Nephron progenitor cell (in vitro differentiated cells): ENCODE measurements around the gene LINC01488.
A peak's percentile ranks its signal among the peaks of the same experiment; 100 is the strongest.

Source experiments
- DNase-seq: peaks from one replicate; pipeline ENCODE4 v3.0.0; 2021
- H3K27ac Mint-ChIP-seq: 2 replicates; pipeline ENCODE4 v1.8.0; 2021; ENCODE audit warnings: mild to moderate bottlenecking, moderate library complexity, mixed read lengths
- H3K27me3 Mint-ChIP-seq: 2 replicates; pipeline ENCODE4 v1.8.0; 2021; ENCODE audit warnings: mild to moderate bottlenecking, low read depth, mixed read lengths; ENCODE audit not compliant: poor library complexity
- H3K36me3 Mint-ChIP-seq: 2 replicates; pipeline ENCODE4 v1.8.0; 2021; ENCODE audit warnings: low read depth, mixed read lengths
- H3K4me1 Mint-ChIP-seq: 2 replicates; pipeline ENCODE4 v1.8.0; 2021; ENCODE audit warnings: mixed read lengths
- H3K4me3 Mint-ChIP-seq: 2 replicates; pipeline ENCODE4 v1.8.0; 2021; ENCODE audit warnings: mild to moderate bottlenecking, moderate library complexity, mixed read lengths
- H3K9me3 Mint-ChIP-seq: 2 replicates; pipeline ENCODE4 v1.8.0; 2021; ENCODE audit warnings: mild to moderate bottlenecking, moderate library complexity, mixed read lengths
- TF ChIP-seq, protein P1 (sequence below): fragments of 200-600 bp; sonication (generic); IDR thresholded peaks from 2 replicates; pipeline ENCODE4 v1.5.0; 2021; ENCODE audit warnings: antibody characterized with exemption

Gene LINC01488

DNA sequence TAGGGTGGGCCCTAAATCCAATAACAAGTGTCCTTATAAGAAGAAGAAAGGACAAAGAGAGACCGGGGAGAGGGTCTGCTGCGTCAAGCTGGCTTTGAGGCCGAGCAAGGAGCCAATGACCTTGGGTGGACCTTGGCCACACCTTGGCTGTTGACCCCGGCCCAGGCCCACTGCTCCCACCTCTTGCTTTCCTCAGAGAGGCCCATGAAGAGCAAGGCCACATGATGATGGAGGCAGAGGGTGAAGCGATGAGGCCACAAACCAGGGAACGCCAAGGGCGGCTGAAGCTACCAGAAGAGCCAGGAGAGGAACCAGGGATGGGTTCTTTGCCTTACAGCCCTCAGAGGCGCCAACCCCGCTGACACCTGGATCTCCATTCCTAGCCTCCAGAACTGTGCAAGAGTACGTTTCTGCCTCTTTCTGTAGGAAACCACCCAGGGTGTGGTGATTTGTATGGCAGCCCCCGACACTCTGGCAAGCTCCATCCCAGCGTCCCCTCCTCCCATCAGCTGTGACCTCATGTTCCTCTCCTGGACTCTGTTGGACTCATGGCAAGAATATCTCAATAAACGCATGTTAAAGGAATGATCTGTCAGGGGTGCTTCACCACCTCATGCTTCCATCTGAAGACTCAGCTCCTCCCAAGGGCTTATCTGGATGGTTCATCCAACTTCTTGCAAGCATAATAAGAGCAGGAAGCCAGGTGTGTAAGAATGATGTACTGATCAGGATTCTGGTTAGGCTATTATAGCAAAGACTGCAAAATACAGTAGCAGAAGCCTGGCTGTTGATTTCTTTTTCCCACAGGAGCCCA, 41.6 kb upstream of the LINC01488 start:
- H3K4me3 Mint-ChIP-seq: no peak overlapping the region
- H3K27me3 Mint-ChIP-seq: peaks cover 20% of the 10 kb centered on the region
- H3K27ac Mint-ChIP-seq: no peak overlapping the region
- no peaks in the 10 kb centered on the region for H3K9me3 Mint-ChIP-seq
- TF ChIP-seq, protein P1, sequence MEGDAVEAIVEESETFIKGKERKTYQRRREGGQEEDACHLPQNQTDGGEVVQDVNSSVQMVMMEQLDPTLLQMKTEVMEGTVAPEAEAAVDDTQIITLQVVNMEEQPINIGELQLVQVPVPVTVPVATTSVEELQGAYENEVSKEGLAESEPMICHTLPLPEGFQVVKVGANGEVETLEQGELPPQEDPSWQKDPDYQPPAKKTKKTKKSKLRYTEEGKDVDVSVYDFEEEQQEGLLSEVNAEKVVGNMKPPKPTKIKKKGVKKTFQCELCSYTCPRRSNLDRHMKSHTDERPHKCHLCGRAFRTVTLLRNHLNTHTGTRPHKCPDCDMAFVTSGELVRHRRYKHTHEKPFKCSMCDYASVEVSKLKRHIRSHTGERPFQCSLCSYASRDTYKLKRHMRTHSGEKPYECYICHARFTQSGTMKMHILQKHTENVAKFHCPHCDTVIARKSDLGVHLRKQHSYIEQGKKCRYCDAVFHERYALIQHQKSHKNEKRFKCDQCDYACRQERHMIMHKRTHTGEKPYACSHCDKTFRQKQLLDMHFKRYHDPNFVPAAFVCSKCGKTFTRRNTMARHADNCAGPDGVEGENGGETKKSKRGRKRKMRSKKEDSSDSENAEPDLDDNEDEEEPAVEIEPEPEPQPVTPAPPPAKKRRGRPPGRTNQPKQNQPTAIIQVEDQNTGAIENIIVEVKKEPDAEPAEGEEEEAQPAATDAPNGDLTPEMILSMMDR: no peak
- peaks cover 72% of the 10 kb centered on the region for H3K4me1 Mint-ChIP-seq
- DNase-seq: no peak
- no peaks in the 10 kb centered on the region for H3K36me3 Mint-ChIP-seq

DNA sequence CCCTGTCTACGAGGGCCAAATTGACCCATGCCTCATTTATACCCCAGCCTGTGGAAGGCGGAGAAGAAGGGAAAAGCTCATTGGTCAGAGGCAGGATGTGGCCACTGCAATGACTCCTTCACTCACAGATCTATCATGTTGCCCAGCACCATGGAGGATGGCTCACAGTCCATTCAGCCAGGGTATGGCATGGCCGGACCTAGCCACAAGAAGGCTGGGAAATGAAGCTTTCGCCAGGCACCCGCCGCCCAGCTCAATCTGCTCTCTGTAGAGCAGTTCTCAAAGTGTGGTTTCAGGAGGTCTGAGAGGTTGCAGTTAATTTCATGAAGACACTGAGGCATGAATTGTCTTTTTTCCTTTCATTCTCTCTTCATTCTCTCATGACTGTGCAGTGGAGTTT, 40.6 kb upstream of the LINC01488 start:
- Mint-ChIP-seq H3K4me3 (no peak overlapping the region), H3K9me3 (no peaks in the 10 kb centered on the region), H3K36me3 (no peaks in the 10 kb centered on the region), H3K4me1 (peaks cover 68% of the 10 kb centered on the region), H3K27me3 (peaks cover 13% of the 10 kb centered on the region), H3K27ac (no peak overlapping the region)
- DNase-seq: no peak
- TF ChIP-seq, protein P1: no peak

- Mint-ChIP-seq H3K4me1 (peaks cover 55% of the 10 kb centered on the region), H3K36me3 (no peaks in the 10 kb centered on the region)
- no peak for DNase-seq
Observed at GRCh38 chr11:69442012-69442806, 39.3 kb upstream of the LINC01488 start.

DNA sequence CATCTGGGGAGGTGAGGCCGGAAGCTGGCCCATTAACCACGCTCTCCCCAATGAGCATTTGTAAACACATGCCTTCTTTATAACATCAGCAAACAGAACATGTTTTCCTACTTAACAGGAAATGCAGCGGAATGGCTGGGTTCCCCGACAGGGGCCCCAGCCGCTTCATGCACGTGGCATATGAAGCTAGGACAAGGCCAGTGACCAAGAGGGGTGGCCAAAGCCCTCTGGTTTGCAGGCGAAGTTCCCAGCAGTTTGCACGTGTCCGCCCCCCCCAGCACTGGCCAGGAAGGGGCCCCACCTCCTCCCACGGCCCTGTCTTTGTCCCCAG, 38.7 kb upstream of the LINC01488 start:
- TF ChIP-seq, protein P1: no peak
- no peaks in the 10 kb centered on the region for H3K36me3 Mint-ChIP-seq
- no peak overlapping the region for H3K4me3 Mint-ChIP-seq
- DNase-seq: peak; percentile 32
- H3K9me3 Mint-ChIP-seq: no peaks in the 10 kb centered on the region
- peaks cover 19% of the 10 kb centered on the region for H3K27me3 Mint-ChIP-seq
- H3K27ac Mint-ChIP-seq: peak overlapping the region; percentile 91
- H3K4me1 Mint-ChIP-seq: peaks cover 54% of the 10 kb centered on the region

More at GRCh38 chr11:69442012-69442806, 39.3 kb upstream of the LINC01488 start:
- TF ChIP-seq, protein P1: no peak
- H3K27me3 Mint-ChIP-seq: peaks cover 19% of the 10 kb centered on the region
- H3K9me3 Mint-ChIP-seq: no peaks in the 10 kb centered on the region
- H3K4me3 Mint-ChIP-seq: no peak overlapping the region
- no peak overlapping the region for H3K27ac Mint-ChIP-seq

GRCh38 chr11:69443138-69443967, 38.1 kb upstream of the LINC01488 start:
- Mint-ChIP-seq H3K27me3 (peaks cover 16% of the 10 kb centered on the region), H3K36me3 (no peaks in the 10 kb centered on the region), H3K27ac (peak overlapping the region; percentile 93), H3K4me1 (peaks cover 54% of the 10 kb centered on the region), H3K9me3 (no peaks in the 10 kb centered on the region), H3K4me3 (peak overlapping the region; percentile 54)
- TF ChIP-seq, protein P1: no peak
- peak; percentile 92 for DNase-seq
